H7 (cell line): ENCODE measurements around the gene KRTAP4-11. TPM values are rescaled to one million over a fixed set of nuclear protein-coding genes. Genes with fewer than 3 reads are reported as not detected.
"Not testable (repeated sequence)": the region's sequence is repeated elsewhere in the genome, so short reads cannot be mapped to it uniquely, and the experiment has no call there.

Experiments used
- DNase-seq: peaks from one replicate; pipeline ENCODE4 v3.0.0; 2012
- H3K27me3 ChIP-seq: 2 replicates; pipeline ENCODE4 v1.6.0; 2011; ENCODE audit warnings: mild to moderate bottlenecking, low read length; ENCODE audit not compliant: control insufficient read depth, insufficient read depth
- H3K36me3 ChIP-seq: replicated peaks from 2 replicates; pipeline ENCODE4 v1.5.1; 2011; ENCODE audit warnings: low read length; ENCODE audit not compliant: control insufficient read depth, insufficient read depth
- H3K4me3 ChIP-seq: 2 replicates; pipeline ENCODE4 v1.5.1; 2011; ENCODE audit warnings: low read depth, mild to moderate bottlenecking, control low read depth, low read length, moderate library complexity; ENCODE audit not compliant: insufficient read depth
- total RNA-seq: library from RNA; depleted of rRNA; stranded (reverse); fragments of >200 nt; shearing (Covaris generic); gene quantifications from 2 replicates; pipeline ENCODE4 v1.2.3, GENCODE V29; 2014; rRNA removed

The KRTAP4-11 gene
- total RNA-seq, 1 experiment from 2014 or later, result not detected

GRCh38 chr17:41083427-41083826 lies 34.7 kb downstream of the KRTAP4-11 start:
- DNase-seq, H3K36me3 ChIP-seq, H3K27me3 ChIP-seq, H3K4me3 ChIP-seq: not testable (repeated sequence)

- no peaks in the 10 kb centered on the region for H3K36me3 ChIP-seq
- H3K27me3 ChIP-seq, result no peaks in the 10 kb centered on the region
- DNase-seq, result no peak
- H3K4me3 ChIP-seq, result no peak overlapping the region
Observed at GRCh38 chr17:41082626-41083025, 35.5 kb downstream of the KRTAP4-11 start.

GRCh38 chr17:41076788-41077187 lies 41.4 kb downstream of the KRTAP4-11 start:
- no peaks in the 10 kb centered on the region for H3K36me3 ChIP-seq
- H3K27me3 ChIP-seq, result no peaks in the 10 kb centered on the region
- no peak for DNase-seq
- no peak overlapping the region for H3K4me3 ChIP-seq

- Histone ChIP-seq H3K27me3 (no peaks in the 10 kb centered on the region), H3K36me3 (no peaks in the 10 kb centered on the region)
- DNase-seq, result no peak
Observed at GRCh38 chr17:41073676-41074075, 44.5 kb downstream of the KRTAP4-11 start.

GRCh38 chr17:41071606-41072360 lies 46.4 kb downstream of the KRTAP4-11 start:
- no peaks in the 10 kb centered on the region for H3K27me3 ChIP-seq
- no peak for DNase-seq
- H3K4me3 ChIP-seq, result no peak overlapping the region
- no peaks in the 10 kb centered on the region for H3K36me3 ChIP-seq

More at GRCh38 chr17:41073676-41074075, 44.5 kb downstream of the KRTAP4-11 start:
- H3K4me3 ChIP-seq, result no peak overlapping the region

GRCh38 chr17:41069031-41069430 lies 49.1 kb downstream of the KRTAP4-11 start:
- Histone ChIP-seq H3K27me3 (no peaks in the 10 kb centered on the region), H3K36me3 (no peaks in the 10 kb centered on the region), H3K4me3 (no peak overlapping the region)
- DNase-seq, result no peak

- H3K36me3 ChIP-seq, result no peaks in the 10 kb centered on the region
- H3K4me3 ChIP-seq, result no peak overlapping the region
- no peaks in the 10 kb centered on the region for H3K27me3 ChIP-seq
- DNase-seq, result no peak
Observed at GRCh38 chr17:41067281-41067680, 50.9 kb downstream of the KRTAP4-11 start.

Other genes starting within 250 kb of the KRTAP4-11 start
- not detected in 2 replicates for gene KRT20, start 233.1 kb downstream of the KRTAP4-11 start, total RNA-seq
- gene KRT23, start 180.7 kb downstream of the KRTAP4-11 start, total RNA-seq, result not detected in 2 replicates
- gene KRT39, start 151.4 kb downstream of the KRTAP4-11 start, total RNA-seq, result not detected in 2 replicates
- not detected in 2 replicates for gene KRT40, start 134.0 kb downstream of the KRTAP4-11 start, total RNA-seq
- gene KRTAP3-3, start 124.2 kb downstream of the KRTAP4-11 start, total RNA-seq, result not detected in 2 replicates
- not detected in 2 replicates for gene KRTAP3-2, start 118.5 kb downstream of the KRTAP4-11 start, total RNA-seq
- gene KRTAP3-1, start 109.2 kb downstream of the KRTAP4-11 start, total RNA-seq, result not detected in 2 replicates
- not detected in 2 replicates for gene KRTAP1-5, start 91.2 kb downstream of the KRTAP4-11 start, total RNA-seq
- gene KRTAP1-4, start 88.2 kb downstream of the KRTAP4-11 start, total RNA-seq, result not detected in 2 replicates
- gene KRTAP1-3, start 83.5 kb downstream of the KRTAP4-11 start, total RNA-seq, result not detected in 2 replicates
- gene KRTAP1-1, start 76.9 kb downstream of the KRTAP4-11 start, total RNA-seq, result not detected in 2 replicates
- gene KRTAP2-1, start 71.1 kb downstream of the KRTAP4-11 start, total RNA-seq, result not detected in 2 replicates
- not detected in 2 replicates for gene KRTAP2-2, start 63.1 kb downstream of the KRTAP4-11 start, total RNA-seq
- gene KRTAP2-3, start 58.3 kb downstream of the KRTAP4-11 start, total RNA-seq, result not detected in 2 replicates
- gene KRTAP2-4, start 52.5 kb downstream of the KRTAP4-11 start, total RNA-seq, result not detected in 2 replicates
- gene KRTAP4-7, start 34.2 kb downstream of the KRTAP4-11 start, total RNA-seq, result not detected in 2 replicates
- not detected in 2 replicates for gene KRTAP4-8, start 20.2 kb downstream of the KRTAP4-11 start, total RNA-seq
- gene KRTAP4-16, start 16.2 kb downstream of the KRTAP4-11 start, total RNA-seq, result not detected in 2 replicates
- not detected in 2 replicates for gene KRTAP4-9, start 13.0 kb downstream of the KRTAP4-11 start, total RNA-seq
- gene KRTAP4-12, start 5.8 kb upstream of the KRTAP4-11 start, total RNA-seq, result not detected in 2 replicates
- gene KRTAP4-6, start 22.2 kb upstream of the KRTAP4-11 start, total RNA-seq, result not detected in 2 replicates
- not detected in 2 replicates for gene KRTAP4-5, start 31.5 kb upstream of the KRTAP4-11 start, total RNA-seq
- not detected in 2 replicates for gene KRTAP4-4, start 42.4 kb upstream of the KRTAP4-11 start, total RNA-seq
- gene KRTAP4-3, start 49.8 kb upstream of the KRTAP4-11 start, total RNA-seq, result not detected in 2 replicates
- not detected in 2 replicates for gene KRTAP4-2, start 59.8 kb upstream of the KRTAP4-11 start, total RNA-seq
- gene KRTAP4-1, start 66.5 kb upstream of the KRTAP4-11 start, total RNA-seq, result 0.38 and 0.70 TPM in 2 replicates
- not detected in 2 replicates for gene KRTAP9-1, start 71.5 kb upstream of the KRTAP4-11 start, total RNA-seq
- gene KRTAP9-2, start 108.3 kb upstream of the KRTAP4-11 start, total RNA-seq, result not detected in 2 replicates
- not detected in 2 replicates for gene KRTAP9-3, start 114.1 kb upstream of the KRTAP4-11 start, total RNA-seq
- not detected in 2 replicates for gene KRTAP9-8, start 119.6 kb upstream of the KRTAP4-11 start, total RNA-seq
- gene KRTAP9-4, start 131.3 kb upstream of the KRTAP4-11 start, total RNA-seq, result not detected in 2 replicates
- not detected in 2 replicates for gene KRTAP9-9, start 137.0 kb upstream of the KRTAP4-11 start, total RNA-seq
- not detected in 2 replicates for gene KRTAP9-6, start 147.0 kb upstream of the KRTAP4-11 start, total RNA-seq
- gene KRTAP9-7, start 157.3 kb upstream of the KRTAP4-11 start, total RNA-seq, result not detected in 2 replicates
- not detected in 2 replicates for gene KRTAP29-1, start 184.5 kb upstream of the KRTAP4-11 start, total RNA-seq
- not detected in 2 replicates for gene KRTAP16-1, start 190.9 kb upstream of the KRTAP4-11 start, total RNA-seq
- not detected in 2 replicates for gene KRTAP17-1, start 197.3 kb upstream of the KRTAP4-11 start, total RNA-seq
- gene KRT33A, start 232.5 kb upstream of the KRTAP4-11 start, total RNA-seq, result not detected in 2 replicates